Activated T-cell treated with anti-CD3 and anti-CD28 coated beads, Interleukin-2, amount 50 U/mL, for 4 hours (primary cell): ENCODE measurements around the gene DIP2B. TPM values are rescaled to one million over a fixed set of nuclear protein-coding genes. Genes with fewer than 3 reads are reported as not detected.

ENCODE experiments used
- ATAC-seq, 2 donors: fragments of 200-7000 bp; cut with Tn5 transposase; one replicate each; pipeline ENCODE4 v1.10.0; 2021
- DNase-seq: peaks from one replicate; pipeline ENCODE4 v3.0.0-alpha.2; 2020
- H3K27me3 Mint-ChIP-seq: one replicate; pipeline ENCODE4 v1.8.0; 2021; ENCODE audit warnings: low read depth, mixed read lengths
- H3K36me3 Mint-ChIP-seq: one replicate; pipeline ENCODE4 v1.8.0; 2022; ENCODE audit warnings: mixed read lengths; ENCODE audit not compliant: insufficient read depth
- H3K4me1 Mint-ChIP-seq: one replicate; pipeline ENCODE4 v1.8.0; 2021; ENCODE audit warnings: low read depth, mixed read lengths
- H3K4me3 Mint-ChIP-seq: one replicate; pipeline ENCODE4 v1.8.0; 2021; ENCODE audit warnings: mild to moderate bottlenecking, moderate library complexity, mixed read lengths
- H3K9me3 Mint-ChIP-seq: one replicate; pipeline ENCODE4 v1.8.0; 2021; ENCODE audit warnings: mixed read lengths
- total RNA-seq, 3 donors: library from RNA; stranded (reverse); gene quantifications; one replicate each; pipeline ENCODE4 v1.2.1, GENCODE V29; 2021

Gene DIP2B
- total RNA-seq, 3 donors from 2014 or later: 29.9 to 49.0 (median 40.2) TPM

DNA sequence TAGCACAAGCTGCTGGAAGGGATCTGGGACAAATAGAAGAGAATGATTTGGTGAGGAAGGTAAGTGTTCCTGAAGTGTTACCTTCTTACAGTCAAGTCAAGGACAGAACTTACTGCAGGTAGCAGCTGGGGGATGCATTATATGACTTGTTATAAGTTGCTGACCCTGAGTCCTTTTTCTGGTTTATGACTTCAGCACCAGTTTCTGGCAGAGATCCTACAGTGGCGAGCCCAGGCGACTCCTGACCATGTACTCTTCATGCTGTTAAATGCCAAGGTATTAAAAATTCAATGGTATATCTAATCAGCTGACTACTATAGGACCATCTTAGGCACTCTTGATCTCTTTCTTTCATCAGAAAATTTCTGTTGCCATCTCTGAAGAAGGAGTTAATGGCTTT is 214.0 kb downstream of the DIP2B start:
- DNase-seq (no peak), ATAC-seq (no peak)
- H3K4me1 Mint-ChIP-seq: no peaks in the 10 kb centered on the region
- no peaks in the 10 kb centered on the region for H3K27me3 Mint-ChIP-seq
- H3K9me3 Mint-ChIP-seq: no peaks in the 10 kb centered on the region
- H3K36me3 Mint-ChIP-seq: peaks cover 39% of the 10 kb centered on the region
- no peak overlapping the region for H3K4me3 Mint-ChIP-seq

GRCh38 chr12:50720085-50720484 is 215.3 kb downstream of the DIP2B start:
- DNase-seq (no peak), ATAC-seq (no peak)
- Mint-ChIP-seq H3K36me3 (peaks cover 42% of the 10 kb centered on the region), H3K27me3 (no peaks in the 10 kb centered on the region), H3K9me3 (no peaks in the 10 kb centered on the region), H3K4me1 (no peaks in the 10 kb centered on the region), H3K4me3 (no peak overlapping the region)

- Mint-ChIP-seq H3K9me3 (no peaks in the 10 kb centered on the region), H3K4me3 (no peak overlapping the region), H3K27me3 (no peaks in the 10 kb centered on the region), H3K36me3 (peaks cover 42% of the 10 kb centered on the region), H3K4me1 (no peaks in the 10 kb centered on the region)
- DNase-seq: no peak
- no peak for ATAC-seq
Observed at GRCh38 chr12:50720501-50720900, 215.7 kb downstream of the DIP2B start.

DNA sequence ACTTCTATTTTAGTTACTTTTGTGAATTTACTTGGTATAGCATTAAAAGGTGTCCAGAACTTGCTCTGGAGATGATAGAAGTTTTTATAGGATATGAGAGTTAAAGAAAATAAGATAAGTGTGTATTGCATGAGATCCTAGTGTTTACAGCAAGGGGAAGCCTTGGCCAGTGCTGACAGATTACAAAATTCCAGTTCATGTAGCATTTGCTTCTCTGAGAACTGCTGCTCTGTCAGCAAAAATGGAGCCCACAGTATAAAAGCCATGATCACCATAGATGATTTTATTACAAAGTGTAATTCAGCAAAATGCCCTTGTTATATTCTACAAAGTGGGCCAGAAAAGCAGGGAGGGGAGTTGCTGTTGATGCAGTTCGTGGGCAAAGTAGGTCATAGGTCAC is 219.1 kb downstream of the DIP2B start:
- ATAC-seq: no peak
- Mint-ChIP-seq H3K4me3 (no peak overlapping the region), H3K4me1 (no peaks in the 10 kb centered on the region), H3K27me3 (no peaks in the 10 kb centered on the region), H3K36me3 (peaks cover 45% of the 10 kb centered on the region), H3K9me3 (no peaks in the 10 kb centered on the region)
- DNase-seq: no peak

DNA sequence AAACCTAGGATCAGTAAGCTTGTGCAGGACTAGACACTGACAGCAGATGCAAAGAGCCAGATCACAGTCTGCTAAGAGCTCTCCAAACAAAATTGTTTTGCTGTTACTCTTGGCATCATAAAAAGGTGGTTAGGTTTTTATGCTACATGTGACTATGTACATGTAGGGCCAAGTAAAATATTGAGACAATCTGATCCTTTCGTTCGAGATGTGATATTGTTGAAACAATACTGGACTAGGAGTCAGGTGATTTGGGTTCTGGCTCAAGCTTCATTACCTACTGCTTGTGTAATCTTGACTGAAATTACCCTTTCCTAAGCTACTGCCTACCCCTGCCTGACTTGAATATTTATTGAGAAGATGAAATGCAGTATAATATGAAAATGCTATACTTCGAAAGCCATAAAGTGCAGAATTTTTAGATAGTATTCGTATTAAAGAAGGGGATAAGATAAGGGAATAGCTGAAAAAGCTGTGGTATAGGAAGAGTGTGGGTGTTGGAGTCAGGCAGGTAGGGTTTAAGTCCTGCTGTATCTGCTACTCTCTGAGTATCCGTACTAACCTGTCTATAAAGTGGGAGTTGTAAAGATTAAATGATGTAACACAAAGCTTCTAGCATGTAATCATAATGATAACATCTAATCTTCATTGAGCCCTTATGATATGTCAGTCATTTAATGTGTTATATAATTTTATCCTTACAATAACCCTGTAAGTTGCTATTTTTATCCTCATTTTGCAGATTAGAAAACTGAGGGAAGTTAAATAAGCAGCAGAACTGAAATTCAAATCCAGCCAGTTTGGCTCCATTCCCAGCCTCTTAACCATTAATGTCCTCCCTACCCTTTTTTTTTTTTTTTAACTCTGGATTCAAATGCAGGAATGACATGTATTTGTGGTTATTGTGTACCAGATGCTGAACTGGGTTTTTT is 220.5 kb downstream of the DIP2B start:
- Mint-ChIP-seq H3K4me1 (no peaks in the 10 kb centered on the region), H3K36me3 (peaks cover 51% of the 10 kb centered on the region), H3K4me3 (no peak overlapping the region), H3K27me3 (no peaks in the 10 kb centered on the region), H3K9me3 (no peaks in the 10 kb centered on the region)
- ATAC-seq (no peak), DNase-seq (no peak)

DNA sequence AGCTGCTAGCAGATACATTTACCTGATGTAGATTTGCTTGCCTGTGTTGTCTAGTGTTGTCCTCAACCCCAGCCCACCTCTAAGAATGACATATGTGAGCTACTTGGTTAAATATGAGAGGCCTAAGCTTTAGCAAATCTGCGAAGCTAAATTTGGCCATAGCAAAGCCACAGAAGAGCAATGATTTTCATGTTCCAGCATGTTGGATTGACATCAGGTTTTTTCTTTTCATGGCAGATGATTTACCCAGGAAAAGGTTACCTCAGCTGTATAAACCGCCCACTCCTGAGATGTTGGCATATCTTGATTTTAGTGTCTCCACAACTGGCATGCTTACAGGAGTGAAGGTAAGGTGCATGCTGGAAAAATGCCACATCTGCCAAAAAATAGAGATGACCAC is 222.7 kb downstream of the DIP2B start:
- DNase-seq: no peak
- Mint-ChIP-seq H3K9me3 (no peaks in the 10 kb centered on the region), H3K4me3 (no peak overlapping the region), H3K27me3 (no peaks in the 10 kb centered on the region), H3K36me3 (peaks cover 57% of the 10 kb centered on the region), H3K4me1 (no peaks in the 10 kb centered on the region)
- ATAC-seq: no peak

GRCh38 chr12:50728417-50728816 is 223.6 kb downstream of the DIP2B start:
- DNase-seq (no peak), ATAC-seq (no peak)
- no peaks in the 10 kb centered on the region for H3K27me3 Mint-ChIP-seq
- no peak overlapping the region for H3K4me3 Mint-ChIP-seq
- H3K36me3 Mint-ChIP-seq: peaks cover 51% of the 10 kb centered on the region
- H3K9me3 Mint-ChIP-seq: no peaks in the 10 kb centered on the region
- H3K4me1 Mint-ChIP-seq: no peaks in the 10 kb centered on the region

GRCh38 chr12:50728841-50729240 is 224.1 kb downstream of the DIP2B start:
- Mint-ChIP-seq H3K27me3 (no peaks in the 10 kb centered on the region), H3K4me3 (no peak overlapping the region), H3K36me3 (peaks cover 49% of the 10 kb centered on the region), H3K9me3 (no peaks in the 10 kb centered on the region), H3K4me1 (no peaks in the 10 kb centered on the region)
- no peak for ATAC-seq
- DNase-seq: no peak

GRCh38 chr12:50732591-50732990 is 227.8 kb downstream of the DIP2B start:
- Mint-ChIP-seq H3K27me3 (no peaks in the 10 kb centered on the region), H3K9me3 (no peaks in the 10 kb centered on the region), H3K36me3 (peaks cover 52% of the 10 kb centered on the region), H3K4me1 (no peaks in the 10 kb centered on the region), H3K4me3 (no peak overlapping the region)
- ATAC-seq (no peak), DNase-seq (no peak)

- Mint-ChIP-seq H3K27me3 (no peaks in the 10 kb centered on the region), H3K9me3 (no peaks in the 10 kb centered on the region), H3K4me3 (no peak overlapping the region), H3K4me1 (no peaks in the 10 kb centered on the region), H3K36me3 (peaks cover 50% of the 10 kb centered on the region)
- ATAC-seq: no peak
- no peak for DNase-seq
Observed at GRCh38 chr12:50733706-50734105, 228.9 kb downstream of the DIP2B start.

DNA sequence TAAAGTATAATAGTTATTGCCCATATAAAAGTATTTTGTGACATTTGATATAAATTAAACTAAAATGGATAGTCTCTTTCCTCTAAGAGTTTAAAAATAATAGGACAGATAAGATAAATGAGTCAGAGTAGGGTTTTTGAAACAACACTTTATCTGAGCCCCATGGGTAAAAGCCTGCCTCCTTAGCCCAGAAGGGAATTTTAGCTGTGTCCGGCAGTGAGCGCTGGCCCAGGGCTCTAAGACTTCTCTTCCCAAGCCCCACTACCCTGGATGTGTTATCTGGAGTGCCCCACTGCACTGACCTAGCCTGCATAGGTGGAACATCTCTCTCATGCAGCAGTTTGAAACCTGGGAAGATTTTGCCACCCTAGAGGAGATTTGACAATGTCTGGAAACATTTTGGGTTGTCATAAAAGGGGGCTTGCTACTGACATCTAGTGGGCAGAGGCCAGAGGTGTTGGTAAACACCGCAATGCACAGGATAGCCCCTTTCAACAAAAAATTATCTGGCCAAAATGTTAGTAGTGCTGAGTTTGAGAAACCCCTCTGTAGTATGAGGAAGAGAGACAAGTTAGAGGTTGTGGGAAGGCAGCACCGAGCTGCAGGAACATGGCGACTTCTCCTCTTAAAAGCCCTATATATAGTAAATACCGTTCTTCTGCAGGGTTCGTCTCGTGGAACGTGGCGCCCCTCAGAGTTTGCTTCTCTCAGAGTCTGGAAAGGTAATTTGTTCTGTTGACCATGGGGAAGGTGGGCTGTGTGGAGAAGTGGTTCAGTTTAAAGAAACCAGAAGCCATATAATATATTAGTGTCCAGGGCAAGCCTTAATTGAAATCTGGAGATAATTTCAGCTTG is 229.9 kb downstream of the DIP2B start:
- Mint-ChIP-seq H3K36me3 (peaks cover 52% of the 10 kb centered on the region), H3K9me3 (no peaks in the 10 kb centered on the region), H3K4me1 (no peaks in the 10 kb centered on the region), H3K4me3 (no peak overlapping the region), H3K27me3 (no peaks in the 10 kb centered on the region)
- DNase-seq (no peak), ATAC-seq (no peak)

DNA sequence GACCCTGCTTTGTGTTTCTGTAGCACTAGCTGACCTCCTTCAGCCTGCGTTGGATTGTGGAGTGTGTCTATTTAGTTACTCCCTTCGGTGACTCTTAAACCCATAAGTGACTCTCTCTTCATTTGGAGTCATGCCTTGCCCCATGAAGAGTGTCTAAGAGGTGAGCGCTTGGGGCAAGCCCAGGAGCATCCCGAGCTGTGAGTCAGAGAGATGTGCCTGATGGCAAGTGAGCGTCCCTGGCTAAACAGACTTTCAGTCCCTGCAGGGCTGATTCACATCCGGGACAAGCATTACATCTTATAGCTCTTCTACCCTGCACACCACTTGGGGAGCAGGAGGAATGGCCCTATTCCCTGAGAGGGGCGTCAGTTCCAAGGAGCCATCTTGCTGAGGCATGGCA is 234.8 kb downstream of the DIP2B start:
- no peak for ATAC-seq
- no peaks in the 10 kb centered on the region for H3K9me3 Mint-ChIP-seq
- no peaks in the 10 kb centered on the region for H3K27me3 Mint-ChIP-seq
- H3K4me1 Mint-ChIP-seq: no peaks in the 10 kb centered on the region
- no peak for DNase-seq
- H3K4me3 Mint-ChIP-seq: no peak overlapping the region
- peaks cover 51% of the 10 kb centered on the region for H3K36me3 Mint-ChIP-seq

- DNase-seq: no peak
- no peaks in the 10 kb centered on the region for H3K9me3 Mint-ChIP-seq
- H3K4me3 Mint-ChIP-seq: no peak overlapping the region
- ATAC-seq: no peak
- H3K36me3 Mint-ChIP-seq: peaks cover 48% of the 10 kb centered on the region
- no peaks in the 10 kb centered on the region for H3K27me3 Mint-ChIP-seq
- no peaks in the 10 kb centered on the region for H3K4me1 Mint-ChIP-seq
Observed at GRCh38 chr12:50740307-50740706, 235.5 kb downstream of the DIP2B start.

DNA sequence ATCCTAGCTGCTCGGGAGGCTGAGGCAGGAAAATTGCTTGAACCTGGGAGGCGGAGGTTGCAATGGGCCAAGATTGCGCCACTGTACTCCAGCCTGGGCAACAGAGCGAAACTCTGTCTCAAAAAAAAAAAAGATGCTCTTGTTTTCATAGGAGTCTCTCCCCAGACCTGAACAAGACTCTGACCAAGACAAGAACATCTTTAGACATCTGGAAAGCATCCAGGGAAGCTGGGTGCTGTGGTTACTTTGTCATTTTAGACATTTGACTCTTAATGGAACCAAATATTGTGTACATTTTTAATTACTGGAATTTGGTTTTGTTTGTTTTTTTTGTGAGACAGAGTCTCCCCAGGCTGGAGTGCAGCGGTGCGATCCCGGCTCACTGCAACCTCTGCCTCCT is 238.0 kb downstream of the DIP2B start:
- ATAC-seq (no peak), DNase-seq (no peak)
- H3K36me3 Mint-ChIP-seq: peaks cover 48% of the 10 kb centered on the region
- H3K9me3 Mint-ChIP-seq: no peaks in the 10 kb centered on the region
- no peaks in the 10 kb centered on the region for H3K4me1 Mint-ChIP-seq
- no peaks in the 10 kb centered on the region for H3K27me3 Mint-ChIP-seq
- no peak overlapping the region for H3K4me3 Mint-ChIP-seq

- no peak for DNase-seq
- no peak for ATAC-seq
- no peaks in the 10 kb centered on the region for H3K4me1 Mint-ChIP-seq
- no peak overlapping the region for H3K4me3 Mint-ChIP-seq
- H3K9me3 Mint-ChIP-seq: no peaks in the 10 kb centered on the region
- H3K36me3 Mint-ChIP-seq: peaks cover 42% of the 10 kb centered on the region
- no peaks in the 10 kb centered on the region for H3K27me3 Mint-ChIP-seq
Observed at GRCh38 chr12:50745861-50746260, 241.1 kb downstream of the DIP2B start.
